Activated CD4-positive, alpha-beta T cell treated with anti-CD3 and anti-CD28 coated beads, Interleukin-2, Interleukin-4, amounts not matched to agents 100 ng/mL and 50 ng/mL, durations not matched to agents 16 hours and 8 hours (primary cell): ENCODE measurements around the gene PPA2.
"Not testable (repeated sequence)": the region's sequence is repeated elsewhere in the genome, so short reads cannot be mapped to it uniquely, and the experiment has no call there.

Source experiments
- DNase-seq: peaks from one replicate; pipeline ENCODE4 v3.0.0-alpha.2; 2020; ENCODE audit warnings: low spot score

Gene PPA2

GRCh38 chr4:105473324-105474098 is at the start of gene PPA2:
Gene PPA2, minus strand, starts transcription at chr4:105474062. Its CDS starts 12 bp downstream, at chr4:105474050.
- peak; percentile 81 for DNase-seq

DNA sequence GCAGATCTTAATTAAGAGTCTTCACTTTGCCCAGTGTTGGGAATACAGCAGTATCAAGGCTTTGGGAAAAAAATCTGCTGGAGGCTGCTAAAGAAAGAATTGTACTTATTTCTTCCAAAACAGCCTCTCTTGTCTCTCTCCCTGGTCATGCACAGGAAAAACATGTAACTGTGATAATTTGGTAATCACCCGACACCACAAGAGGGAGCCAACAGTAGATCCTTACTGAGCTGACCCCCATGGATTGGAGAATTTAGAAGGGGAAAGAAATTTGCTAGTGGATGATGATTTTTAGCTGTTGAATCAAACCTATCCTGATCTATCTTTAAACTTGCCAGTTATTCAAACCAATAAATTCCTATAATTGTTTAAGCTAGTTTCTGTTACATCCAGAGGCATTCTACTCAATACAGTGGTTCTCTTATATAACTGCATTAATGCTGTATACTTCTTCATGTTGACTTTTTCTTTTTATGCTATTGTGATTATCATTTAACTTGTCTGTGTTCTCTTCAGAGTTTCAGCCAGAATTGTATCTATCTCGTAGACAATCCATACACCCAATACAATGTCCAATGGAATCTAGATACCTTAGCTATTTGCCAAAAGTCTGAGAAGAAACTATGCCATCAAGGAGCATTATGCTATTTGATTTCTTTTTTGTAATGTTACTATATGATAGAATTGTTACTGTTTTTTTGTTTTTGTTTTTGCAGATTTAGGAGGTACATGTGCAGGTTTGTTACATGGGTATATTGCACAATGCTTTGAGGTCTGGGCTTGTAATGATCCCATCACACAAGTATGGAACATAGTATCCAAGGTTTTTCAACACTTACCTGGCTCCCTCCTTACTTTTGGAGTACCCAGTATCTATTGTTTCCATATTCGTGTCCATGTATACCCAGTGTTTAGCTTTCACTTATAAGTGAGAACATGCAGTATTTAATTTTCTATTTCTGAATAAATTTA is 47.2 kb upstream of the PPA2 start:
- peak; percentile 30 for DNase-seq

DNA sequence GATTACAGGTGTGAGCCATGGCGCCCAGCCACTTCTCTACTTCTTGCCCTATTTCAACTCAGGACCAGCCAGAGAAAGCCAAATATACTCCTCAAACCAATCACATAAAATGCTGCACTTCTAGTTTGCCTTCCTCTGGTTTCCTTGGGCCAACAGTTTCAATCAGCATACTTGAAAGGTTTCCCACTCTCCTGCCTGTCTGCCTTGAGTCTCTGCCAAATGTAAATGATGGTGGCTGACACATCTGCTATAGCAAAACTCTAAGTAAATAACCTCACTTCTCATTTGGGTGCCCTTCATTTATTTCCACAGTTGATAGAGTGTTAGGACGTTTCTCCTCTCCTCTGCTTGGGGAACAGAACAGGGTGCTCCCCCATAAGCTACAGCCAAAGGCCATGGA is 36.4 kb upstream of the PPA2 start:
- DNase-seq = no peak

DNA sequence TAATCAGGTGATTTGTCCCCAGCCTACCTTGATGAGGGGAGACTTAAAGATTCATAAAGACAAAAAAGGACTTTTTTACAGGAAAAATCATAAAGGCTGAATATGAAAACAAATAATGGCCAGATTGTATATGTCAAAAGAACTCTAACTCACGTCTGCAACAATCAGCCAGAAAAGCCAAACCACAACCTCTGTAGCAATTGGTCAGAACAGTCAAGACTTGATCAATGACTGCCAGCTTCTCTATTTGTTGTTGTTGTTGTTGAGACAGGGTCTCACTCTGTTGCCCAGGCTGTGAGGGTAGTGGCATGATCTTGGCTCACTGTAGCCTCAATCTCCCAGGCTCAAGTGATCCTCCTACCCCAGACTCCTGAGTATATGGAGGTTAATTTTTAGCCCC is 35.9 kb upstream of the PPA2 start:
- no peak for DNase-seq

GRCh38 chr4:105509291-105509690 is 35.4 kb upstream of the PPA2 start:
- no peak for DNase-seq

- no peak for DNase-seq
Measured at GRCh38 chr4:105504744-105505143, 30.9 kb upstream of the PPA2 start.

GRCh38 chr4:105503484-105503883 is 29.6 kb upstream of the PPA2 start:
- DNase-seq = no peak

DNA sequence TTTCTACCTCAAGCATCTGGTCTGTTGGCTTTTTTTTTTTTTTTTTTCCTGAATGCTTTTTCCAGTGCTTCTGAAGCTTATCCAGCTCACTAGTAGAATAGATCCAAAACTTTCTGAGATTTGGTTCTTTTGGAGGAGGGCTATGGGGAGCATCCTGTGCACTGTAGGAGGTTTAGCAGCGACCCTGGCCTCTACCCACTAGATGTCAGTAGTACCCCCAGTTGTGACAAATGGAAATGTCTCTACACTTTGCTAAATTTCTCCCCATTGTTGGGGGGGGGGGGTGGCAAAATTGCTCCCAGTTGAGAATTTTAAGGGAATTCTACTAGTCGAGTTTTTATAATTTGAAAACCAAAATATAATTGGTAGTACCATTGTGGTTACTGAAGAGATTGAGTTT is 23.0 kb upstream of the PPA2 start:
- no peak for DNase-seq

DNA sequence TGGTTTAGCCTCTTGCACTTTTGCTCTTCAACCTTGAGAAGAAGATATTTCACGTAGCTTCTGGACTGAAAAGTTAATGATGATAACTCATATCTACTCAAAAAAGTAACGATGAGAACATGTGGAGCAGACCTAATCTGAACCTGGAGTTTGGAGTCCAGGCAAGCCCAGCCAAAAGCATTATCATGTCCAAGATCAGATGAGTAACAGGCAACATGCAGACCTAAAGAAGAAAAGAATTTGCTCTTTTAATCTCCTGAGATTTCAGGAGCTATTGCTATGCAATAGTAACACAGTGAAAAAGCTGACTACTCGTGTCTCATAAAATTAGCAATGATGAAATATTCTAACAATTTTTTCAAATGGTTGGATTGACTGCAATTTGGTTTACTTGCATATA is 21.8 kb upstream of the PPA2 start:
- DNase-seq = no peak

DNA sequence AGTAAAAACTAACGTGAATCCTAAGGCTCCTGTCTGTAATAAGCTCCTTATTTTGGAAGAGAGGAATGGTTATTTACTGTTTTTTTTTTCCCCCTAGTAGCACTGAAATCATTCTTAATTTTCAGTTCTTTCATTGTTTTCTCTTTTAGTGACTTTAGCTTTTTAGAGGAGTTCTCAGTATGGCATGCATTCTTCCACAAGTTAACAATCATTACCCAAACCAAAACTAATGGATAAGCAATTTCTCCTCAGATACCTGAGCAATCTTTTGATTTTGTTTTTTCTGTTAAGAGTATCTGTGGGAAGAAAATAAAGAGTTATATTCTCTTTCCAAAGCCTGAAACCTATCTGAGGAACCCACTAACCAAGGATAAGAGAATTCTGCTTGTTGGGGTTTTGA is 16.7 kb upstream of the PPA2 start:
- no peak for DNase-seq

DNA sequence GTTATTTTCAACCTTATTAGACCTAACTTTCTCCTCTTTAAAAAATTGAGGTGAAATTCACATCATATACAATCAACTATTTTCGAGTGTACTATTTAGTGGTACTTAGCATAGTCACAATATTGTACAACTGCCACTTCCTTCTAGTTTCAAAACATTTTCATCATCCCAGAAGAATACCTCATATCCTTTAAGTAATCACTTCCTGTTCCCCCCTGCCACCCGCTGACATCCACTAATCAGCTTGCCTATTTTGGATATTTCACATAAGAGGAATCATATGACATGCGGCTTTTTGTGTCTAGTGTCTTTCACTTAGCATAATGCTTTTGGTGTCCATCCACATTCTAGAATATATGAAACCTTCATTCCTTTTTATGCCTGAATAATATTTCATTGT is 10.0 kb upstream of the PPA2 start:
- no peak for DNase-seq

GRCh38 chr4:105474099-105474518 is 247 bp upstream of the PPA2 start:
- DNase-seq = peak; percentile 87

DNA sequence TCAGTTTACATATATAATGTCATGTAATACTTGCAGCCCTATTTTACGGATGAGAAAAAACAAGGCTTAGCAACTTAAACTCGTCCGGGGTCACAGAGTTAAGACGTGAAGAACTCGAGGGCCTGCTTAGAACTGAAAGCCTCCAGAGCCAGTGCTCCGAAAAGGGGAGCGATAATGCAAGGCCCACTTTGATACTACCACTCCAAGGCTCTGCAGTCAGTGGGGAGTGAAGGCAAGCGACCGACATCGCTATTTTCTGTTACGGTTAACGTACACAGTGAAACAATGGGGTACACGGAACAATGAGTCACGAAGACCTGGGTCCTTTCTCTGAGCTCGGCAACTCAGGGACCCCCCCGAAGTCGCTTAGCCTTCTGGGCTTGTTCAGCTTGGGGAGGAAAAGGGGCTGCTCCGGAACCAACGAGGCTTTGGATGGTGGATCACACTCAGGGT is 965 bp downstream of the PPA2 start:
- DNase-seq = no peak

GRCh38 chr4:105471566-105472176 is 2.2 kb downstream of the PPA2 start:
- peak; percentile 85 for DNase-seq

GRCh38 chr4:105470766-105471165 is 3.1 kb downstream of the PPA2 start:
- no peak for DNase-seq

- no peak for DNase-seq
Measured at GRCh38 chr4:105469736-105470135, 4.1 kb downstream of the PPA2 start.

GRCh38 chr4:105466580-105466979 is 7.3 kb downstream of the PPA2 start:
- DNase-seq = no peak

- DNase-seq = not testable (repeated sequence)
Measured at GRCh38 chr4:105464563-105464962, 9.3 kb downstream of the PPA2 start.

DNA sequence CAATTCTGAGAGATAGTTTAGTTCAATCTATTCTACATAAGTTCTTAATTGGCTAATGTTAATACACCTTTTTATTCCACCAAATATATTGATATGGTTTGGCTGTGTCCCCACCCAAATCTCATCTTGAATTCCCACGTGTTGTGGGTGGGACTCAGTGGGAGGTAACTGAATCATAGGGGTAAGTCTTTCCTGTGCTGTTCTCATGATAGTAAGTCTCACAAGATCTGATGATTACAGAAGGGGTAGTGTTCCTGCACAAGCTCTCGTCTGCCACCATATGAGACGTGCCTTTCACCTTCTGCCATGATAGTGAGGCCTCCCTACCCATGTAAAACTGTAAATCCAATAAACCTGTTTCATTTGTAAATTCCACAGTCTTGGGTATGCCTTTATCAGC is 11.3 kb downstream of the PPA2 start:
- no peak for DNase-seq

- no peak for DNase-seq
Measured at GRCh38 chr4:105461621-105462382, 12.1 kb downstream of the PPA2 start.

DNA sequence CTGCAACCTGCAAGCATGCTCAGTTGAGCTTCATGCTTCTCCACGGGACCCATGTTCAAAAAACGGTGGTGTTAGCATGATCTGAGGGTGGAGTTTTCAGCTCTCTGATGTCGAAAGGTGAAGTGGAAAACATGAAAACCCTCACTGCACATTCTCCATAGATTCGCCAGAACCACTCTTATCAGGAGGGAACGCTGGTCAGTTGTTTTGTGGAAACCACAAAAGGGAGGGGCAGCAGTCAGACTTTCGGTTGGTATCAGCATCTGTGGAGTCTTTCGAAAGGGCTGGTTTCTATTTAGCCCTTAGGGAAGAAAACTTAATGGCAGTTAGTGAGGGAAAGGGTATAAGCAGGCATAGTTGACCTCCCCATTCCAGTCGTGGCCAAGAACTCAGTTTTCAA is 12.6 kb downstream of the PPA2 start:
- DNase-seq = no peak

- DNase-seq = no peak
Measured at GRCh38 chr4:105460306-105460705, 13.6 kb downstream of the PPA2 start.
